Measurements from ENCODE around the gene GLB1L2. TPM values are rescaled to one million over a fixed set of nuclear protein-coding genes. Genes with fewer than 3 reads are reported as not detected.

GLB1L2 gene
- total RNA-seq, 5 donors from 2014 or later (not counting 1 experiment from before 2014, with no cell fraction given): 1.4 to 3.6 (median 2.3) TPM

GRCh38 chr11:134367781-134368180 is 36.0 kb downstream of the GLB1L2 start:
- Histone ChIP-seq H3K27ac (ENCODE audit: low read length) (no peak overlapping the region), H3K9me3 (no peaks in the 10 kb centered on the region), H3K36me3 (ENCODE audit: control insufficient read depth in 2 of 2, extremely low read depth in 1 of 2, insufficient read depth in 1 of 2, low read length in 1 of 2) (no peaks in the 10 kb centered on the region), H3K27me3 (replicated peaks in 1 of 2; ENCODE audit: control insufficient read depth in 2 of 2, extremely low read depth in 1 of 2, insufficient read depth in 2 of 2, low read length in 1 of 2) (peaks cover 0 to 7% of the 10 kb centered on the region in 2 experiments), H3K4me1 (ENCODE audit: control insufficient read depth in 1 of 2, extremely low read depth in 1 of 2, insufficient read depth in 2 of 2, low read length in 2 of 2) (no peaks in the 10 kb centered on the region), H3K4me3 (ENCODE audit: control insufficient read depth in 1 of 2, extremely low read depth in 1 of 2, low read length in 1 of 2) (no peak overlapping the region)
- H3K27ac Mint-ChIP-seq: no peak overlapping the region
- no peaks in the 10 kb centered on the region for H3K4me1 Mint-ChIP-seq
- H3K27me3 Mint-ChIP-seq: no peaks in the 10 kb centered on the region
- H3K36me3 Mint-ChIP-seq: no peaks in the 10 kb centered on the region
- DNase-seq (no peak), ATAC-seq (replicated peaks in 1 of 4) (no peak)
- H3K9me3 Mint-ChIP-seq: no peaks in the 10 kb centered on the region
- WGBS (ENCODE audit: insufficient coverage): 87% methylated on average over 13 of the region's 18 CpGs
- no peak overlapping the region for H3K4me3 Mint-ChIP-seq
- CTCF ChIA-PET: no interaction called here
- POLR2A ChIA-PET: no interaction called here

- no peak for ATAC-seq (replicated peaks in 1 of 4)
- POLR2A ChIA-PET: no interaction called here
- CTCF ChIA-PET: no interaction called here
- no peaks in the 10 kb centered on the region for H3K36me3 Mint-ChIP-seq
- 90% methylated on average over 18 of the region's 30 CpGs for WGBS (ENCODE audit: insufficient coverage)
- no peaks in the 10 kb centered on the region for H3K9me3 ChIP-seq
- H3K27ac ChIP-seq (ENCODE audit: low read length): no peak overlapping the region
- no peaks in the 10 kb centered on the region for H3K4me1 Mint-ChIP-seq
- H3K4me1 ChIP-seq (ENCODE audit: control insufficient read depth in 1 of 2, extremely low read depth in 1 of 2, insufficient read depth in 2 of 2, low read length in 2 of 2): no peaks in the 10 kb centered on the region
- no peaks in the 10 kb centered on the region for H3K27me3 Mint-ChIP-seq
- H3K4me3 Mint-ChIP-seq: no peak overlapping the region
- H3K27me3 ChIP-seq (replicated peaks in 1 of 2; ENCODE audit: control insufficient read depth in 2 of 2, extremely low read depth in 1 of 2, insufficient read depth in 2 of 2, low read length in 1 of 2): peaks cover 0 to 3% of the 10 kb centered on the region in 2 experiments
- no peaks in the 10 kb centered on the region for H3K9me3 Mint-ChIP-seq
- no peak overlapping the region for H3K4me3 ChIP-seq (ENCODE audit: control insufficient read depth in 1 of 2, extremely low read depth in 1 of 2, low read length in 1 of 2)
- no peak for DNase-seq
- H3K36me3 ChIP-seq (ENCODE audit: control insufficient read depth in 2 of 2, extremely low read depth in 1 of 2, insufficient read depth in 1 of 2, low read length in 1 of 2): no peaks in the 10 kb centered on the region
- H3K27ac Mint-ChIP-seq: no peak overlapping the region
Measured at GRCh38 chr11:134369656-134370525, 38.1 kb downstream of the GLB1L2 start.

GRCh38 chr11:134370526-134371435 is 39.0 kb downstream of the GLB1L2 start:
- no peak overlapping the region for H3K27ac ChIP-seq (ENCODE audit: low read length)
- DNase-seq (no peak), ATAC-seq (replicated peaks in 1 of 4) (no peak)
- ChIA-PET POLR2A (no interaction called here), CTCF (no interaction called here)
- no peaks in the 10 kb centered on the region for H3K9me3 ChIP-seq
- no peaks in the 10 kb centered on the region for H3K4me1 Mint-ChIP-seq
- H3K9me3 Mint-ChIP-seq: no peaks in the 10 kb centered on the region
- 93% methylated on average over 12 of the region's 19 CpGs for WGBS (ENCODE audit: insufficient coverage)
- H3K27me3 Mint-ChIP-seq: no peaks in the 10 kb centered on the region
- H3K27me3 ChIP-seq (replicated peaks in 1 of 2; ENCODE audit: control insufficient read depth in 2 of 2, extremely low read depth in 1 of 2, insufficient read depth in 2 of 2, low read length in 1 of 2): peaks cover 0 to 2% of the 10 kb centered on the region in 2 experiments
- no peak overlapping the region for H3K27ac Mint-ChIP-seq
- no peak overlapping the region for H3K4me3 Mint-ChIP-seq
- no peaks in the 10 kb centered on the region for H3K36me3 ChIP-seq (ENCODE audit: control insufficient read depth in 2 of 2, extremely low read depth in 1 of 2, insufficient read depth in 1 of 2, low read length in 1 of 2)
- no peak overlapping the region for H3K4me3 ChIP-seq (ENCODE audit: control insufficient read depth in 1 of 2, extremely low read depth in 1 of 2, low read length in 1 of 2)
- no peaks in the 10 kb centered on the region for H3K36me3 Mint-ChIP-seq
- H3K4me1 ChIP-seq (ENCODE audit: control insufficient read depth in 1 of 2, extremely low read depth in 1 of 2, insufficient read depth in 2 of 2, low read length in 2 of 2): no peaks in the 10 kb centered on the region

GRCh38 chr11:134371436-134372185 is 39.8 kb downstream of the GLB1L2 start:
- Histone ChIP-seq H3K4me1 (ENCODE audit: control insufficient read depth in 1 of 2, extremely low read depth in 1 of 2, insufficient read depth in 2 of 2, low read length in 2 of 2) (no peaks in the 10 kb centered on the region), H3K36me3 (ENCODE audit: control insufficient read depth in 2 of 2, extremely low read depth in 1 of 2, insufficient read depth in 1 of 2, low read length in 1 of 2) (no peaks in the 10 kb centered on the region), H3K27ac (ENCODE audit: low read length) (no peak overlapping the region), H3K27me3 (replicated peaks in 1 of 2; ENCODE audit: control insufficient read depth in 2 of 2, extremely low read depth in 1 of 2, insufficient read depth in 2 of 2, low read length in 1 of 2) (peaks cover 0 to 2% of the 10 kb centered on the region in 2 experiments), H3K4me3 (ENCODE audit: control insufficient read depth in 1 of 2, extremely low read depth in 1 of 2, low read length in 1 of 2) (no peak overlapping the region), H3K9me3 (no peaks in the 10 kb centered on the region)
- WGBS (ENCODE audit: insufficient coverage): 94% methylated on average over 16 of the region's 22 CpGs
- ATAC-seq (replicated peaks in 1 of 4): no peak
- H3K36me3 Mint-ChIP-seq: no peaks in the 10 kb centered on the region
- H3K27me3 Mint-ChIP-seq: no peaks in the 10 kb centered on the region
- no peak overlapping the region for H3K4me3 Mint-ChIP-seq
- H3K27ac Mint-ChIP-seq: no peak overlapping the region
- no peaks in the 10 kb centered on the region for H3K4me1 Mint-ChIP-seq
- ChIA-PET POLR2A (no interaction called here), CTCF (no interaction called here)
- no peak for DNase-seq
- no peaks in the 10 kb centered on the region for H3K9me3 Mint-ChIP-seq

GRCh38 chr11:134372536-134372935 is 40.7 kb downstream of the GLB1L2 start:
- no peak for DNase-seq
- CTCF ChIA-PET: no interaction called here
- POLR2A ChIA-PET: interaction anchor here in 1 of 2 donors (0.7 kb wide), 1 partner anchor 484 kb away, joined by 3 read pairs; no protein-coding TSS in a partner anchor
- no peaks in the 10 kb centered on the region for H3K4me1 ChIP-seq (ENCODE audit: control insufficient read depth in 1 of 2, extremely low read depth in 1 of 2, insufficient read depth in 2 of 2, low read length in 2 of 2)
- no peak overlapping the region for H3K4me3 ChIP-seq (ENCODE audit: control insufficient read depth in 1 of 2, extremely low read depth in 1 of 2, low read length in 1 of 2)
- Mint-ChIP-seq H3K9me3 (no peaks in the 10 kb centered on the region), H3K4me3 (no peak overlapping the region), H3K27ac (no peak overlapping the region), H3K27me3 (no peaks in the 10 kb centered on the region), H3K4me1 (no peaks in the 10 kb centered on the region), H3K36me3 (no peaks in the 10 kb centered on the region)
- no peaks in the 10 kb centered on the region for H3K9me3 ChIP-seq
- peaks cover 0 to 2% of the 10 kb centered on the region in 2 experiments for H3K27me3 ChIP-seq (replicated peaks in 1 of 2; ENCODE audit: control insufficient read depth in 2 of 2, extremely low read depth in 1 of 2, insufficient read depth in 2 of 2, low read length in 1 of 2)
- H3K36me3 ChIP-seq (ENCODE audit: control insufficient read depth in 2 of 2, extremely low read depth in 1 of 2, insufficient read depth in 1 of 2, low read length in 1 of 2): no peaks in the 10 kb centered on the region
- WGBS (ENCODE audit: insufficient coverage): 74% methylated on average over 8 of the region's 10 CpGs
- ATAC-seq (replicated peaks in 1 of 4): no peak
- H3K27ac ChIP-seq (ENCODE audit: low read length): no peak overlapping the region

- DNase-seq (no peak), ATAC-seq (replicated peaks in 1 of 4) (no peak)
- Histone ChIP-seq H3K9me3 (no peaks in the 10 kb centered on the region), H3K4me1 (ENCODE audit: control insufficient read depth in 1 of 2, extremely low read depth in 1 of 2, insufficient read depth in 2 of 2, low read length in 2 of 2) (no peaks in the 10 kb centered on the region), H3K27me3 (replicated peaks in 1 of 2; ENCODE audit: control insufficient read depth in 2 of 2, extremely low read depth in 1 of 2, insufficient read depth in 2 of 2, low read length in 1 of 2) (peaks cover 0 to 6% of the 10 kb centered on the region in 2 experiments), H3K36me3 (ENCODE audit: control insufficient read depth in 2 of 2, extremely low read depth in 1 of 2, insufficient read depth in 1 of 2, low read length in 1 of 2) (no peaks in the 10 kb centered on the region), H3K27ac (ENCODE audit: low read length) (no peak overlapping the region), H3K4me3 (ENCODE audit: control insufficient read depth in 1 of 2, extremely low read depth in 1 of 2, low read length in 1 of 2) (no peak overlapping the region)
- H3K36me3 Mint-ChIP-seq: no peaks in the 10 kb centered on the region
- no peak overlapping the region for H3K27ac Mint-ChIP-seq
- WGBS (ENCODE audit: insufficient coverage): 91% methylated on average over 5 of the region's 8 CpGs
- CTCF ChIA-PET: no interaction called here
- H3K4me3 Mint-ChIP-seq: no peak overlapping the region
- H3K27me3 Mint-ChIP-seq: no peaks in the 10 kb centered on the region
- H3K4me1 Mint-ChIP-seq: no peaks in the 10 kb centered on the region
- H3K9me3 Mint-ChIP-seq: no peaks in the 10 kb centered on the region
- POLR2A ChIA-PET: no interaction called here
Measured at GRCh38 chr11:134372961-134373360, 41.2 kb downstream of the GLB1L2 start.

Data from T-cell (primary cell).